IPS DF 6.9 (cell line): ENCODE data around the gene SPNS3.

Experiments
- DNase-seq: peaks from one replicate; pipeline ENCODE4 v3.0.0-alpha.2; 2013; ENCODE audit warnings: low read depth, low spot score
- H3K27ac ChIP-seq: one replicate; pipeline ENCODE4 v1.5.1; 2013; ENCODE audit warnings: low read length, control low read depth
- H3K27me3 ChIP-seq: 2 replicates; pipeline ENCODE4 v1.6.1; 2013; ENCODE audit warnings: mild to moderate bottlenecking, low read length; ENCODE audit not compliant: control insufficient read depth, insufficient read depth
- H3K36me3 ChIP-seq: 2 replicates; pipeline ENCODE4 v1.6.1; 2013; ENCODE audit warnings: low read length; ENCODE audit not compliant: control insufficient read depth, insufficient read depth
- H3K4me1 ChIP-seq: 2 replicates; pipeline ENCODE4 v1.6.1; 2013; ENCODE audit warnings: low read length; ENCODE audit not compliant: control insufficient read depth, insufficient read depth
- H3K4me3 ChIP-seq: 2 replicates; pipeline ENCODE4 v1.5.1; 2013; ENCODE audit warnings: mild to moderate bottlenecking, low read length
- H3K9me3 ChIP-seq: 2 replicates; pipeline ENCODE4 v1.6.1; 2013; ENCODE audit warnings: low read length, inconsistent platforms; ENCODE audit not compliant: control insufficient read depth, insufficient read depth
- WGBS: extraction: QIAGEN DNeasy Blood & Tissue Kit; methylation state at CpG from one replicate; pipeline ENCODE4 v1.1.7; 2013; ENCODE audit warnings: mixed read lengths, missing lambda C conversion rate; ENCODE audit not compliant: insufficient read length, insufficient coverage; 5-methylcytosine and 5-hydroxymethylcytosine counted together

The SPNS3 gene

GRCh38 chr17:4426499-4427208, 7.1 kb upstream of the SPNS3 start:
- no peak for DNase-seq
- no peak overlapping the region for H3K27ac ChIP-seq
- H3K27me3 ChIP-seq: no peaks in the 10 kb centered on the region
- no peak overlapping the region for H3K4me3 ChIP-seq
- no peaks in the 10 kb centered on the region for H3K9me3 ChIP-seq
- WGBS: no CpG with 5 or more reads among the region's 10 CpGs
- H3K36me3 ChIP-seq: no peaks in the 10 kb centered on the region
- no peaks in the 10 kb centered on the region for H3K4me1 ChIP-seq

DNA sequence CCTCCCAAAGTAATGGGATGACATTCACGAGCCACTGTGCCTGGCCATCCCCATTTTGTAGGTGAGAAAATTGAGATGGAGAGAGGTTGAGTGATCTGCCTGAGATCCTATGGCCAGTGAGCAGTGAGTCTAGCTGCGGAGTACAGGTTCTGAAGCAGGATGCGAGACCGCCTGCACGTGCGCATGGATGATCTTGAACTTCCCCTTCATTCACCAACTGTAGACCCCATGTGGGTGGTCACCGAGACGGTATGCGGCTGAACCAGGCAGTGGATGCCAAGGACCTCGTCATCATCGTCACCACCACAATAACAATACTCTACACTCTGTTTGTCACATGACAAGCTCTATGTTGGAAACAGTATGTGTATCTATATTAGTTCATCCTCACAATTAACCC, 6.2 kb upstream of the SPNS3 start:
- H3K36me3 ChIP-seq: no peaks in the 10 kb centered on the region
- H3K4me3 ChIP-seq: no peak overlapping the region
- WGBS: no CpG with 5 or more reads among the region's 11 CpGs
- H3K4me1 ChIP-seq: no peaks in the 10 kb centered on the region
- no peak for DNase-seq
- H3K9me3 ChIP-seq: no peaks in the 10 kb centered on the region
- H3K27ac ChIP-seq: no peak overlapping the region
- no peaks in the 10 kb centered on the region for H3K27me3 ChIP-seq

GRCh38 chr17:4436381-4436780, 2.6 kb downstream of the SPNS3 start:
- no peaks in the 10 kb centered on the region for H3K4me1 ChIP-seq
- H3K4me3 ChIP-seq: no peak overlapping the region
- DNase-seq: no peak
- no peaks in the 10 kb centered on the region for H3K9me3 ChIP-seq
- no peak overlapping the region for H3K27ac ChIP-seq
- no peaks in the 10 kb centered on the region for H3K36me3 ChIP-seq
- no CpG with 5 or more reads among the region's 4 CpGs for WGBS
- H3K27me3 ChIP-seq: no peaks in the 10 kb centered on the region

GRCh38 chr17:4436846-4437245, 3.1 kb downstream of the SPNS3 start:
- Histone ChIP-seq H3K4me3 (no peak overlapping the region), H3K36me3 (no peaks in the 10 kb centered on the region)
- DNase-seq: no peak

DNA sequence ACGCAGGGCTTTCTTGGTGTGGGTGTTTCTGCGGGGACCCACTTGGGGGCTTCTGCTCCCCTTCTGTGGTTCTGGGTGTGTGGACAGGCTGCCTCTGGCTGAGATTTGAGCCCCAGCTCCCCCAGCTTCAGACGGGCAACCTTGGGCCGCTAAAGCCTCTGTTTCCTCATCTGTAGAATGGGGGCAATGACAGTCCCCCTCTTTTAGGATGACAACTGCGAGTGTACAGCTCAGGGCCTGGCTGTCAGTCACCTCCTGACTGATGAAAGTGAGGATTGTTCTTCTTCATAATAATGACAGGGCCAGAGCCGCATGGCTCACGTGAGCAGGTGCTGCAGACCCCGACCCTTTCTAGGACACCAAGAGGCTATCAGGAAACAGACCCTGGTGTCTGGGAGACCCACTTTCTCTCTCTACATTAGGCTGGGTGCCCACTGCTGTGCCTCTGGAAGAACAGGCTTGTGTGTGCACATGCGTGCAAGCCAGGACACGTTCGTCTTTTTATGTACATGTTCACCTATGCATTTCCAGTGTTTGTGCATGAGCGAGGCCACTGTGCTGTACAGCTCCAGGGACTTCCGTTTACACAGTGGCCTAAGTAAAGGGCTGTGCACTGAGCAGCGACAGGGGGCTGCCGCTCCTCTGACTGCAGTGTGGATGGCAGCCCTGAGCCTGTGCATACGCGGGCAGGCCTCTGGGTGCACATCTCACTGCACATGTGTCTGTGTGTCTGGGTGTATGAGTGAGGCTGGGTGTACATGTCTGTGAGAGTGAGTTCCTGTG, 4.6 kb downstream of the SPNS3 start:
- Histone ChIP-seq H3K36me3 (no peaks in the 10 kb centered on the region), H3K9me3 (no peaks in the 10 kb centered on the region), H3K4me3 (no peak overlapping the region), H3K27me3 (no peaks in the 10 kb centered on the region), H3K4me1 (no peaks in the 10 kb centered on the region), H3K27ac (no peak overlapping the region)
- no peak for DNase-seq
- WGBS: no CpG with 5 or more reads among the region's 17 CpGs

More at GRCh38 chr17:4436846-4437245, 3.1 kb downstream of the SPNS3 start:
- Histone ChIP-seq H3K9me3 (no peaks in the 10 kb centered on the region), H3K27me3 (no peaks in the 10 kb centered on the region), H3K4me1 (no peaks in the 10 kb centered on the region), H3K27ac (no peak overlapping the region)
- WGBS: no CpG with 5 or more reads among the region's 7 CpGs

DNA sequence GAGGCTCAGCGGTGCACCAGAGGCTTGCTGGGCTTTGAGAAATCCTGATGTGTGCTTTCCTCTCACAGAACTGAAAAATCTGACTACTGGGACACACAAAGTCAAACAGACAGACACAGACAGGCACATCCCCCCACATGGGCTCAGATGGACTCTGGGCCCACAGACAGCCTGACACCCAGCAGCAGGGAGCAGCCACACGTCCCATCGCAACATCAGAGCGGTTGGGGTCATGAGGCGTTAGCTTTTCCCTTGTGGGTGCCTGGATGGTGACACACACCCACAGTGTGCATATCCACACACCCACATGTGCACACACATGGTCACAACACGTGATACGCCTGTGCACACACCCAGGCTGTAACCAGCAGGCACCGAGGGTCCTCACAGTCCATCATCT, 6.3 kb downstream of the SPNS3 start:
- Histone ChIP-seq H3K36me3 (no peaks in the 10 kb centered on the region), H3K4me3 (no peak overlapping the region), H3K27me3 (no peaks in the 10 kb centered on the region), H3K27ac (no peak overlapping the region), H3K9me3 (no peaks in the 10 kb centered on the region), H3K4me1 (no peaks in the 10 kb centered on the region)
- no CpG with 5 or more reads among the region's 8 CpGs for WGBS
- no peak for DNase-seq

DNA sequence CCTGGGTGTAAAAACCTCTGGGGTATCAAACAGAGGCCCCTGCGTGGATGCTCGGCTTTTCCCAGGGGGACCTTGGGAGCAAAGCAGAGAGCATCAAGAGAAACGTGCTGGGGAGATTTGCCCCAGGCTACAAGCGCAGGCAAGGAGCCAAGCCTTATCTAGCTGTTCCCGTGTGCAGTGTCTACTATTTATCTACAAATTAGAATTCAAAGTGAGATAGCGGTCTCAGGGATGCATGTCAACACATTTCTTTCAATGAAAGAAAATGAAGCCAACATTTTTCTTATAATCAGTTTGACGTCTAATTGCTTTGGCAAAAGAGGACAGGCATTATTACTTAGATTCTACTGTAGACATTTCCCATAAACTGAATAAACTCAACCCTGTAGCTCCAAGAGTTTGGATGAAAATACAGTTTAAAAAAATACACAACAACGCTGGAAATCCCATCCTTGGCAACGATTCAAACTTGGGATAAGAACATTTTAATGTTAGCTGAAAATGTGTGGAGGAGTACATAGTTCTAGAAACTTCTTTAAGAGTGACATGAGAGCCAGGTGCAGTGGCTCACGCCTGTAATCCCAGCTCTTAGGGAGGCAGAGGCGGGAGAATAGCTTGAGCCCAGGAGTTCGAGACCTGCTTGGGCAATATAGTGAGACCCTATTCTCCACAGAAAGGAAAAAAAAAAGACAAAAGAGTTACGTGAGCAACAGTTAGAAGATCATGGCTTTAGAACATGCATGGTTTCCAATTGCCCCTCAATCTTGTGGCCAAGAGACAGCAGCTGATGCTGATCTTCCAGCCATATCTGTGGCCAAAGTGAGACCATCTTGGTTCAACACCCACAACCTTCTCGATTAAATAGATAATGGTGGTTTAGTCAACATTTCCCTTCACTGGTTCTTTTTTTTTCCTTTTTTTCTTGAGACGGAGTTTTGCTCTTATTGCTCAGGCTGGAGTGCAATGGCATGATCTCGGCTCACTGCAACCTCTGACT, 7.2 kb downstream of the SPNS3 start:
- no CpG with 5 or more reads among the region's 16 CpGs for WGBS
- H3K27ac ChIP-seq: no peak overlapping the region
- no peak for DNase-seq
- no peaks in the 10 kb centered on the region for H3K4me1 ChIP-seq
- H3K36me3 ChIP-seq: no peaks in the 10 kb centered on the region
- no peaks in the 10 kb centered on the region for H3K27me3 ChIP-seq
- H3K9me3 ChIP-seq: no peaks in the 10 kb centered on the region
- no peak overlapping the region for H3K4me3 ChIP-seq

- H3K27ac ChIP-seq: no peak overlapping the region
- DNase-seq: no peak
- H3K27me3 ChIP-seq: no peaks in the 10 kb centered on the region
- no CpG with 5 or more reads among the region's 3 CpGs for WGBS
- no peaks in the 10 kb centered on the region for H3K9me3 ChIP-seq
- no peaks in the 10 kb centered on the region for H3K4me1 ChIP-seq
- H3K4me3 ChIP-seq: no peak overlapping the region
- no peaks in the 10 kb centered on the region for H3K36me3 ChIP-seq
These were observed 8.8 kb downstream of the SPNS3 start for GRCh38 chr17:4442582-4442981.

GRCh38 chr17:4443476-4443875, 9.7 kb downstream of the SPNS3 start:
- no peaks in the 10 kb centered on the region for H3K4me1 ChIP-seq
- no peaks in the 10 kb centered on the region for H3K9me3 ChIP-seq
- DNase-seq: no peak
- no CpG with 5 or more reads among the region's 6 CpGs for WGBS
- no peaks in the 10 kb centered on the region for H3K36me3 ChIP-seq
- no peaks in the 10 kb centered on the region for H3K27me3 ChIP-seq
- no peak overlapping the region for H3K27ac ChIP-seq
- no peak overlapping the region for H3K4me3 ChIP-seq

- no peak overlapping the region for H3K27ac ChIP-seq
- WGBS: no CpG with 5 or more reads among the region's 18 CpGs
- no peaks in the 10 kb centered on the region for H3K4me1 ChIP-seq
- H3K4me3 ChIP-seq: no peak overlapping the region
- H3K36me3 ChIP-seq: no peaks in the 10 kb centered on the region
- H3K9me3 ChIP-seq: no peaks in the 10 kb centered on the region
- H3K27me3 ChIP-seq: no peaks in the 10 kb centered on the region
- DNase-seq: no peak
These were observed 11.2 kb downstream of the SPNS3 start for GRCh38 chr17:4444782-4445473.
